GM23248 (cell line): Measurements from ENCODE around the gene KLF7. TPM values are rescaled to one million over a fixed set of nuclear protein-coding genes. Genes with fewer than 3 reads are reported as not detected.

ENCODE experiments used
- DNase-seq: peaks from one replicate; pipeline ENCODE4 v3.0.0-alpha.2; 2015
- H2AFZ ChIP-seq: fragments of 200-600 bp; sonication (generic); 2 replicates; pipeline ENCODE4 v1.6.1; 2016; ENCODE audit warnings: antibody characterized with exemption
- H3F3A ChIP-seq: fragments of 200-600 bp; sonication (generic); 2 replicates; pipeline ENCODE4 v1.6.1; 2016; ENCODE audit warnings: mild to moderate bottlenecking, antibody characterized with exemption, mixed run types; ENCODE audit not compliant: insufficient read depth
- H3K27ac ChIP-seq: fragments of 200-600 bp; sonication (generic); 2 replicates; pipeline ENCODE4 v1.5.1; 2016; ENCODE audit warnings: mild to moderate bottlenecking
- H3K27me3 ChIP-seq: fragments of 200-600 bp; sonication (generic); replicated peaks from 2 replicates; pipeline ENCODE4 v1.6.1; 2016; ENCODE audit warnings: mild to moderate bottlenecking; ENCODE audit not compliant: insufficient read depth
- H3K36me3 ChIP-seq: fragments of 200-600 bp; sonication (generic); 2 replicates; pipeline ENCODE4 v1.6.1; 2016; ENCODE audit warnings: low read depth, mild to moderate bottlenecking
- H3K4me1 ChIP-seq: fragments of 200-600 bp; sonication (generic); 2 replicates; pipeline ENCODE4 v1.6.1; 2016; ENCODE audit warnings: mild to moderate bottlenecking; ENCODE audit not compliant: insufficient read depth
- H3K4me2 ChIP-seq: fragments of 200-600 bp; sonication (generic); one replicate; pipeline ENCODE4 v1.6.1; 2016; ENCODE audit warnings: mild to moderate bottlenecking; ENCODE audit not compliant: unreplicated experiment
- H3K4me3 ChIP-seq: fragments of 200-600 bp; sonication (generic); 2 replicates; pipeline ENCODE4 v1.5.1; 2016; ENCODE audit warnings: mild to moderate bottlenecking
- H3K79me2 ChIP-seq: fragments of 200-600 bp; sonication (generic); 2 replicates; pipeline ENCODE4 v1.6.1; 2016; ENCODE audit warnings: mild to moderate bottlenecking; ENCODE audit not compliant: insufficient read depth
- H3K9ac ChIP-seq: fragments of 200-600 bp; sonication (generic); 2 replicates; pipeline ENCODE4 v1.6.1; 2016; ENCODE audit warnings: mild to moderate bottlenecking
- H3K9me2 ChIP-seq: fragments of 200-600 bp; sonication (generic); 2 replicates; pipeline ENCODE4 v1.6.1; 2016; ENCODE audit warnings: mixed run types, mild to moderate bottlenecking, moderate library complexity; ENCODE audit not compliant: insufficient read depth
- H3K9me3 ChIP-seq: fragments of 200-600 bp; sonication (generic); one replicate; pipeline ENCODE4 v1.6.1; 2017; ENCODE audit warnings: low read depth
- H4K20me1 ChIP-seq: fragments of 200-600 bp; sonication (generic); 2 replicates; pipeline ENCODE4 v1.6.0; 2016; ENCODE audit not compliant: insufficient read depth
- EZH2 ChIP-seq: fragments of 200-600 bp; sonication (generic); IDR thresholded peaks from 2 replicates; pipeline ENCODE4 v1.6.1; 2018; ENCODE audit warnings: antibody characterized with exemption, mild to moderate bottlenecking; ENCODE audit not compliant: insufficient read depth, poor library complexity, severe bottlenecking
- EZH2phosphoT487 ChIP-seq: fragments of 200-600 bp; sonication (generic); IDR thresholded peaks from 2 replicates; pipeline ENCODE4 v1.6.1; 2018; ENCODE audit warnings: antibody characterized with exemption, moderate library complexity, mild to moderate bottlenecking, low read depth; ENCODE audit not compliant: insufficient read depth
- WGBS, 2 experiments: methylation state at CpG; one replicate each; pipeline ENCODE4 v1.1.6; 2015 to 2017; ENCODE audit warnings: low lambda C conversion rate in 2 of 2, low coverage in 1 of 2; ENCODE audit errors: missing lambda C conversion rate in 2 of 2; 5-methylcytosine and 5-hydroxymethylcytosine counted together
- in situ Hi-C: fragments of 300-500 bp; cut with MboI; formaldehyde crosslinking; loops from 2 replicates; pipeline ENCODE4 v1.15.0; 2020
- polyA plus RNA-seq: library from polyadenylated mRNA; unstranded; fragments of >200 nt; fragmentation: Nextera tagmentation; extraction: Ambion mirVana; gene quantifications from 2 replicates; pipeline ENCODE4 v1.2.1, GENCODE V29; 2016
- total RNA-seq: library from RNA; depleted of rRNA; stranded (reverse); fragments of >200 nt; shearing (Covaris generic); gene quantifications from 2 replicates; pipeline ENCODE4 v1.2.3, GENCODE V29; 2014

Gene KLF7
- total and polyA plus RNA-seq, 2 experiments from 2014 or later = 22.5 to 39.4 TPM

DNA sequence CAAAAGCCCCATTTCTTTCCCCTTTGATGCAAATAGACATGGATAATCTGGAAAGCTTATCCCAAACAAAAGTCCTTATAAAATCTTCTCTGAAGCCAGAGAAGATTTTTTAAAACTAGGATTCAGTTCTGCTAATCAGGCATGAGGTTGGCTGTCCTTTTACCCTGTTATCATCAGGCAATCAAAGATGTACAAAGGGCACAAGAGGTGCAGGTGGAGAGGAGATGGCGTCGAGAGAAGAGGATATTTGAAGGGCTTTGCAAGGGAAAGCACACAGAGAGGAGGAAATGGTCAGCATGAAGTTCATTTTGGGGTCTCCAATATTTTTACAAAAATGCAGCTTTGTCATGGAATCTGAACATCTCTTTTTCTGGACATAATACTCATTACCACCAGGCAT, 88.5 kb downstream of the KLF7 start:
- no peak for TF ChIP-seq EZH2
- 98 to 100% methylated on average over 2 of the region's 2 CpGs for WGBS, 2 experiments

DNA sequence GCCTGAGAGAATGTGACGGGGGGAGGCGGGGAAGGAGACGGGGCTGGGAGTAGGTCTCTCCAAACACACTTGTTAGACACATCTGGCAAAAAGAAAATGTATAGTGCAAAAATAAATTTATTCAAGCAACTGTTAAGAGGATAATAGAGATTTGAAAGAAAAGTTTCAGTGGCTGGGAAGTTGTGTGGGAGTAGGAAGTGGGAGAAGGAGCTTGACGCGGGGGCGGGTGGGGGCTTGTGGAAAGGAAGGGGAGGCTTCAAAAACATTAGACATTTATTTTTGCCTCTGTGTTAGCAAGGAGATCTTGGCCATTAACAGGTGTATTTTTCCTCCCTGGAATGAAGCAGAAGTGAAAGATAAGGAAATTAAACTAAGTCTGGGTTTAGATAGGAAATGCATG, 90.3 kb downstream of the KLF7 start:
- Histone ChIP-seq H3K27me3 (no peaks in the 10 kb centered on the region), H2AFZ (no peak overlapping the region), H3K4me1 (no peaks in the 10 kb centered on the region), H4K20me1 (no peaks in the 10 kb centered on the region), H3K4me3 (no peak overlapping the region), H3K27ac (no peak overlapping the region), H3K79me2 (peaks cover 45% of the 10 kb centered on the region), H3K9ac (no peak overlapping the region), H3K9me3 (no peaks in the 10 kb centered on the region), H3K36me3 (peaks cover 39% of the 10 kb centered on the region), H3F3A (peaks cover 78% of the 10 kb centered on the region), H3K9me2 (no peaks in the 10 kb centered on the region), H3K4me2 (no peak overlapping the region)
- DNase-seq = no peak
- in situ Hi-C loops = no loop called here
- no peak for TF ChIP-seq EZH2
- TF ChIP-seq EZH2phosphoT487 = no peak
- 96 to 98% methylated on average over 3 to 6 of the region's 6 CpGs for WGBS, 2 experiments

More for the DNA sequence above, 88.5 kb downstream of the KLF7 start:
- Histone ChIP-seq H3K9me3 (no peaks in the 10 kb centered on the region), H3K4me3 (no peak overlapping the region), H3K36me3 (peaks cover 49% of the 10 kb centered on the region), H3K79me2 (peaks cover 63% of the 10 kb centered on the region), H3K9me2 (no peaks in the 10 kb centered on the region), H3F3A (peaks cover 83% of the 10 kb centered on the region), H3K4me1 (no peaks in the 10 kb centered on the region), H4K20me1 (0 out of 2 replicates have a peak, but pooled peaks cover 3% of the 10 kb centered on the region), H3K27ac (no peak overlapping the region), H2AFZ (no peak overlapping the region), H3K27me3 (no peaks in the 10 kb centered on the region), H3K9ac (no peak overlapping the region), H3K4me2 (no peak overlapping the region)
- in situ Hi-C loops = no loop called here
- DNase-seq = no peak

GRCh38 chr2:207073801-207074678, 91.7 kb downstream of the KLF7 start:
- H3K9me3 ChIP-seq = no peaks in the 10 kb centered on the region
- H3K4me1 ChIP-seq = no peaks in the 10 kb centered on the region
- 47 to 51% methylated on average over 12 of the region's 12 CpGs for WGBS, 2 experiments
- no peaks in the 10 kb centered on the region for H3K9me2 ChIP-seq
- no peaks in the 10 kb centered on the region for H3K27me3 ChIP-seq
- peaks cover 32% of the 10 kb centered on the region for H3K79me2 ChIP-seq
- no peaks in the 10 kb centered on the region for H4K20me1 ChIP-seq
- in situ Hi-C loops = no loop called here
- no peak for TF ChIP-seq EZH2phosphoT487
- TF ChIP-seq EZH2 = no peak
- no peak overlapping the region for H3K4me3 ChIP-seq
- no peak overlapping the region for H2AFZ ChIP-seq
- H3K36me3 ChIP-seq = peaks cover 24% of the 10 kb centered on the region
- peaks cover 66% of the 10 kb centered on the region for H3F3A ChIP-seq
- H3K9ac ChIP-seq = no peak overlapping the region
- H3K4me2 ChIP-seq = no peak overlapping the region
- peak; percentile 20 for DNase-seq
- no peak overlapping the region for H3K27ac ChIP-seq

DNA sequence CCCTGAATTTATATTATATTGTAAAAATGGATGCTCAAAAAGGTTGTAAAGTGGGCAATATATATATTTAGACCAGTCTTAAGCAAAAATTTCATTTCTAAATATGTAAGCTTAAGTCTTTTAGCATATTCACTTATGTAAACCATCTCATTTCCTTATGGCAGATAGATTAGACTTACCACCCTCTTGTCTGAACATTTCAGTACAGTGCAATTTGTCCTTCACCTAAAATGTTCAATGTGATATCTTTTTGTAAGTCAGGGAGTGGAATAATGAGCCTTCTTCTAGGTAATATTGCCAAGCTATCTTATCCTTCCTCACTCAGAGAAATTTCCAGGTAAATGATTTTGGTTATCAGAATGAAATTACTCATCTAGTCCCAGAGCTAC, 92.3 kb downstream of the KLF7 start:
- Histone ChIP-seq H2AFZ (no peak overlapping the region), H3K9me2 (no peaks in the 10 kb centered on the region), H3F3A (peaks cover 59% of the 10 kb centered on the region), H3K79me2 (peaks cover 25% of the 10 kb centered on the region), H3K27me3 (no peaks in the 10 kb centered on the region), H3K4me2 (no peak overlapping the region), H3K4me1 (no peaks in the 10 kb centered on the region), H3K9ac (no peak overlapping the region), H4K20me1 (no peaks in the 10 kb centered on the region), H3K4me3 (no peak overlapping the region), H3K36me3 (peaks cover 18% of the 10 kb centered on the region), H3K27ac (no peak overlapping the region), H3K9me3 (no peaks in the 10 kb centered on the region)
- DNase-seq = no peak
- in situ Hi-C loops = no loop called here
- no peak for TF ChIP-seq EZH2phosphoT487
- no peak for TF ChIP-seq EZH2
